CD14-positive monocyte (primary cell): Measurements from ENCODE around the gene ANKRD1. TPM values are rescaled to one million over a fixed set of nuclear protein-coding genes. Genes with fewer than 3 reads are reported as not detected.

ENCODE experiments used
- DNase-seq, 3 donors: peaks; one replicate each; pipeline ENCODE4 v3.0.0-alpha.2; 2011 to 2022
- H2AFZ ChIP-seq: 2 replicates; pipeline ENCODE4 v1.6.0; 2012; ENCODE audit warnings: mild to moderate bottlenecking, low read depth, low read length, inconsistent platforms; ENCODE audit not compliant: insufficient read depth, poor library complexity, severe bottlenecking
- H3K27ac ChIP-seq, 2 donors: 1 replicate in 1 of 2; 2 replicates in 1 of 2; pipeline ENCODE4 v1.5.1; 2012 to 2013; ENCODE audit warnings: low read length in 2 of 2, control low read depth in 1 of 2, inconsistent platforms in 1 of 2, low read depth in 1 of 2, mild to moderate bottlenecking in 1 of 2
- H3K27me3 ChIP-seq, 2 donors: one replicate each; pipeline versions ENCODE4 v1.6.0 to v1.6.1; 2011 to 2013; ENCODE audit warnings: low read length in 2 of 2; ENCODE audit not compliant: control insufficient read depth in 2 of 2, insufficient read depth in 2 of 2
- H3K36me3 ChIP-seq, 2 donors: replicated peaks in 1 of 2; 1 replicate in 1 of 2; 2 replicates in 1 of 2; pipeline versions ENCODE4 v1.5.1 to v1.6.1; 2012 to 2013; ENCODE audit warnings: low read length in 2 of 2, control low read depth in 1 of 2, inconsistent platforms in 1 of 2, mild to moderate bottlenecking in 1 of 2; ENCODE audit not compliant: insufficient read depth in 2 of 2, control insufficient read depth in 1 of 2
- H3K4me1 ChIP-seq, 2 donors: 1 replicate in 1 of 2; 2 replicates in 1 of 2; pipeline versions ENCODE4 v1.5.1 to v1.6.1; 2012 to 2013; ENCODE audit warnings: low read length in 2 of 2, control low read depth in 1 of 2, inconsistent platforms in 1 of 2, mild to moderate bottlenecking in 1 of 2, moderate library complexity in 1 of 2; ENCODE audit not compliant: insufficient read depth in 2 of 2, control insufficient read depth in 1 of 2
- H3K4me2 ChIP-seq: replicated peaks from 2 replicates; pipeline ENCODE3; 2012; ENCODE audit warnings: low read length, moderate library complexity, mild to moderate bottlenecking; ENCODE audit not compliant: poor library complexity, severe bottlenecking; ENCODE audit errors: extremely low read depth
- H3K4me3 ChIP-seq, 3 experiments: fragments of 200-600 bp in 1 of 3; sonication (generic) in 1 of 3; replicated peaks in 1 of 3; 1 replicate in 2 of 3; 2 replicates in 1 of 3; pipeline ENCODE4 v1.5.1; 2011 to 2013; ENCODE audit warnings: low read length in 3 of 3, mild to moderate bottlenecking in 3 of 3, control low read depth in 2 of 3, low read depth in 2 of 3, inconsistent platforms in 1 of 3, moderate library complexity in 1 of 3
- H3K79me2 ChIP-seq: 2 replicates; pipeline ENCODE4 v1.6.0; 2012; ENCODE audit warnings: mild to moderate bottlenecking, control low read depth, inconsistent platforms, low read length, moderate library complexity; ENCODE audit not compliant: insufficient read depth
- H3K9ac ChIP-seq: 2 replicates; pipeline ENCODE4 v1.6.0; 2017; ENCODE audit warnings: low read length, mild to moderate bottlenecking; ENCODE audit not compliant: insufficient read depth, poor library complexity, severe bottlenecking
- H3K9me3 ChIP-seq, 2 donors: replicated peaks in 1 of 2; 1 replicate in 1 of 2; 2 replicates in 1 of 2; pipeline versions ENCODE4 v1.5.1 to v1.6.1; 2012 to 2013; ENCODE audit warnings: low read length in 2 of 2, control low read depth in 1 of 2; ENCODE audit not compliant: control insufficient read depth in 1 of 2, insufficient read depth in 1 of 2
- H4K20me1 ChIP-seq: 2 replicates; pipeline ENCODE4 v1.6.0; 2012; ENCODE audit warnings: mild to moderate bottlenecking, low read length, control low read depth, moderate library complexity; ENCODE audit not compliant: insufficient read depth
- H3K27ac Mint-ChIP-seq, 7 donors: one replicate each; pipeline ENCODE4 v1.8.0; 2020; ENCODE audit warnings: mild to moderate bottlenecking in 7 of 7, mixed read lengths in 7 of 7, moderate library complexity in 6 of 7, inconsistent platforms in 2 of 7
- H3K27me3 Mint-ChIP-seq, 3 donors: one replicate each; pipeline ENCODE4 v1.8.0; 2021 to 2022; ENCODE audit warnings: low read depth in 3 of 3, mild to moderate bottlenecking in 3 of 3, mixed read lengths in 3 of 3, moderate library complexity in 3 of 3, inconsistent platforms in 1 of 3
- H3K36me3 Mint-ChIP-seq, 2 donors: one replicate each; pipeline ENCODE4 v1.8.0; 2020; ENCODE audit warnings: mixed read lengths in 2 of 2, inconsistent platforms in 1 of 2, mild to moderate bottlenecking in 1 of 2
- H3K4me1 Mint-ChIP-seq: one replicate; pipeline ENCODE4 v1.8.0; 2020; ENCODE audit warnings: mild to moderate bottlenecking, mixed read lengths
- H3K4me3 Mint-ChIP-seq, 2 donors: one replicate each; pipeline ENCODE4 v1.8.0; 2020; ENCODE audit warnings: mild to moderate bottlenecking in 2 of 2, mixed read lengths in 2 of 2, moderate library complexity in 1 of 2
- H3K9me3 Mint-ChIP-seq, 7 donors: one replicate each; pipeline ENCODE4 v1.8.0; 2020 to 2022; ENCODE audit warnings: mixed read lengths in 7 of 7, mild to moderate bottlenecking in 6 of 7, moderate library complexity in 6 of 7, inconsistent platforms in 2 of 7
- WGBS: methylation state at CpG from one replicate; pipeline ENCODE4 v1.1.5; 2013; ENCODE audit warnings: missing lambda C conversion rate; ENCODE audit not compliant: insufficient coverage; 5-methylcytosine and 5-hydroxymethylcytosine counted together
- intact Hi-C, 2 donors: fragments of 100-400 bp; cut with micrococcal nuclease; formaldehyde crosslinking; loops; one replicate each; pipeline versions ENCODE4 v1.15.0 to v1.15.1; 2023
- polyA plus RNA-seq, 3 donors: library from polyadenylated mRNA; depleted of rRNA in 1 of 3; unstranded in 2 of 3; stranded (reverse) in 1 of 3; fragments of 300-500 nt in 2 of 3; fragments of >200 nt in 1 of 3; fragmentation: Illumina TruSeq in 2 of 3; gene quantifications; 1 replicate in 2 of 3; 2 replicates in 1 of 3; pipeline ENCODE4 v1.2.3, GENCODE V29; 2012 to 2021
- TF ChIP-seq, protein P1 (sequence below): fragments of 200-600 bp; IDR thresholded peaks from one replicate; pipeline ENCODE4 v1.8.0; 2022; ENCODE audit warnings: antibody characterized with exemption, mild to moderate bottlenecking

Gene ANKRD1
- polyA plus RNA-seq, 3 donors: not detected

DNA sequence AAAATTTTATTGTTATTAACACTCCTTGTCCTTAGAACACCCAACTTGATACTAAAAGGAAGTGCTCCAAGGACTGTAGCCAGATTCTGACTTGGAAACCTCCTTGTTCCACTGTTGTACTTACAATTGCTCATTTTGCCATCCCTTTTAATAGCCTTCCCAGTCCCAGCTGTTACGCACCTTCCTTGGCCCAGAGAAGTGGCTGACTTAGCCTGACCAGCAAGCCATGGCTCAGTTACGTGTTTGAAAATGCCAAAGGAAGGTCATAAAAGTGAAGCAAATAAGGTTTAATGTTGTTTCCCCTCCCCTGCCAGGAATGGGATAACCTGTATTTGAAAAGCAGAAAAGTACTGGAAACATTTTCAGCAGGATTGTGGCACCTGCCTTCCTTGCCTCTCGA lies 3.7 kb upstream of the ANKRD1 start:
- Histone ChIP-seq H3K4me1 (no peaks in the 10 kb centered on the region), H3K9ac (no peak overlapping the region), H2AFZ (no peak overlapping the region), H3K4me3 (no peak overlapping the region), H3K27me3 (no peaks in the 10 kb centered on the region), H3K4me2 (no peak overlapping the region), H4K20me1 (no peaks in the 10 kb centered on the region), H3K27ac (no peak overlapping the region), H3K36me3 (no peaks in the 10 kb centered on the region), H3K9me3 (no peaks in the 10 kb centered on the region), H3K79me2 (no peaks in the 10 kb centered on the region)
- Mint-ChIP-seq H3K27me3 (peaks cover 1 to 9% (median 4%) of the 10 kb centered on the region in 3 donors), H3K4me3 (no peak overlapping the region), H3K9me3 (peaks cover 0 to 2% (median 0%) of the 10 kb centered on the region in 7 donors), H3K36me3 (no peaks in the 10 kb centered on the region), H3K4me1 (peaks cover 2% of the 10 kb centered on the region), H3K27ac (no peak overlapping the region)
- TF ChIP-seq, protein P1, sequence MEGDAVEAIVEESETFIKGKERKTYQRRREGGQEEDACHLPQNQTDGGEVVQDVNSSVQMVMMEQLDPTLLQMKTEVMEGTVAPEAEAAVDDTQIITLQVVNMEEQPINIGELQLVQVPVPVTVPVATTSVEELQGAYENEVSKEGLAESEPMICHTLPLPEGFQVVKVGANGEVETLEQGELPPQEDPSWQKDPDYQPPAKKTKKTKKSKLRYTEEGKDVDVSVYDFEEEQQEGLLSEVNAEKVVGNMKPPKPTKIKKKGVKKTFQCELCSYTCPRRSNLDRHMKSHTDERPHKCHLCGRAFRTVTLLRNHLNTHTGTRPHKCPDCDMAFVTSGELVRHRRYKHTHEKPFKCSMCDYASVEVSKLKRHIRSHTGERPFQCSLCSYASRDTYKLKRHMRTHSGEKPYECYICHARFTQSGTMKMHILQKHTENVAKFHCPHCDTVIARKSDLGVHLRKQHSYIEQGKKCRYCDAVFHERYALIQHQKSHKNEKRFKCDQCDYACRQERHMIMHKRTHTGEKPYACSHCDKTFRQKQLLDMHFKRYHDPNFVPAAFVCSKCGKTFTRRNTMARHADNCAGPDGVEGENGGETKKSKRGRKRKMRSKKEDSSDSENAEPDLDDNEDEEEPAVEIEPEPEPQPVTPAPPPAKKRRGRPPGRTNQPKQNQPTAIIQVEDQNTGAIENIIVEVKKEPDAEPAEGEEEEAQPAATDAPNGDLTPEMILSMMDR: no peak
- no peak for DNase-seq
- intact Hi-C loops: no loop called here
- 83% methylated on average over 1 of the region's 3 CpGs for WGBS

DNA sequence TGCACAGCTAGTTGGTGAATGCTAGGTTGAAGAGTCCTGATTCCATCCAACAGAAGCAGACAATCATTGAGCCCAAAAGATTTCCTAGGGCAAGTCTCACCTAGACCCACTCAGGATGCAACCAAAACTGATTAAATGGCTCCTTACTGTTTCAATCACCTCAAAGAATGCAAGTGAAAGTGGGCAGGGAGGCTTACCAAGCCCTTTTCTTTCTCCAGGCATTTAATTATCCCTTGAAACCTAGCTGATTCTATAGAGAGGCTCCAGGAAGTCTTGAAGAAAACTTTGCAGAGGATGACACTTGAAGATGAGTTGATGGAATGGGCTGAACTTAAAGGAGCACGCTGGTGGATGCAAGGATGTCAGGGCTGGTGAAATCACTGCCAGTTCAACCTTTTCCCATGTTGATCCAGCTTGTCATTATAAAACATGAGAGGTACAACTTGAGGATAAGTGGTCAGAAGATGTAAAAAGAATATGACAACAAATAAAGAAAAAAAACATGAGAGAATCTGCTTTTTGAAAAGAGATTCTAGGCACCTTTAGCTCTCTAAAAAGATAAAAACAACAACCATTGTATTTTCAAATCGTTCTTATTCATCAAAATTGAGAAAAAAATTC lies 2.3 kb upstream of the ANKRD1 start:
- no CpG with 5 or more reads among the region's 2 CpGs for WGBS
- no peak overlapping the region for H3K4me3 Mint-ChIP-seq
- intact Hi-C loops: no loop called here
- H3K4me1 ChIP-seq: no peaks in the 10 kb centered on the region
- TF ChIP-seq, protein P1: no peak
- no peaks in the 10 kb centered on the region for H3K27me3 ChIP-seq
- peaks cover 2% of the 10 kb centered on the region for H3K4me1 Mint-ChIP-seq
- H2AFZ ChIP-seq: no peak overlapping the region
- no peak overlapping the region for H3K27ac ChIP-seq
- H3K36me3 Mint-ChIP-seq: no peaks in the 10 kb centered on the region
- peaks cover 0 to 2% (median 0%) of the 10 kb centered on the region in 7 donors for H3K9me3 Mint-ChIP-seq
- H3K4me3 ChIP-seq: no peak overlapping the region
- peaks cover 1 to 9% (median 4%) of the 10 kb centered on the region in 3 donors for H3K27me3 Mint-ChIP-seq
- H4K20me1 ChIP-seq: no peaks in the 10 kb centered on the region
- no peaks in the 10 kb centered on the region for H3K79me2 ChIP-seq
- no peaks in the 10 kb centered on the region for H3K36me3 ChIP-seq
- H3K9me3 ChIP-seq: no peaks in the 10 kb centered on the region
- DNase-seq: no peak
- H3K9ac ChIP-seq: no peak overlapping the region
- no peak overlapping the region for H3K4me2 ChIP-seq
- H3K27ac Mint-ChIP-seq: no peak overlapping the region
